Stimulated activated CD4-positive, alpha-beta T cell treated with anti-CD3 and anti-CD28 coated beads, Interleukin-1b, Interleukin-23, amount 100 ng/mL, for 48 hours (primary cell): ENCODE data around the gene METTL1.
"Not testable (repeated sequence)": the region's sequence is repeated elsewhere in the genome, so short reads cannot be mapped to it uniquely, and the experiment has no call there.

Source experiments
- DNase-seq: peaks from one replicate; pipeline ENCODE4 v3.0.0-alpha.2; 2020

Gene METTL1

DNA sequence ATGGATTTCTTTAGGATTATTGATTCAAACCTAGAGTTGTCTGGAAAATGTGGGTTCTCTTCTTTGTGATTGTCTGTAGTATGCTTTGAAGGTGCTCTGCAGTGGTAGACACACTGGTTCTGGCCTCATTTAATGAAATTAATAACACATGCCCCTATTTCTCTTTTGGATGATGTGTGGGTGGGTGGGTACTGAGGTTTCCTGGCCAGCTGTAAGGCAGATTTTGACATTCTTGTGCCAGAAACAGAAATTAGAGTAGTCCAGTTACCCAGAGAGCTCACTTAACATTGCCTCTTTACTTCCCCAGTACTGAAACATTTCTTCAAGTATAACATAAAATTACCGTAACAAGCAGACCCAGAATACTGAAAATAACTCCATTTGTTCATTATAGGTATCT lies 25.1 kb upstream of the METTL1 start:
- no peak for DNase-seq

DNA sequence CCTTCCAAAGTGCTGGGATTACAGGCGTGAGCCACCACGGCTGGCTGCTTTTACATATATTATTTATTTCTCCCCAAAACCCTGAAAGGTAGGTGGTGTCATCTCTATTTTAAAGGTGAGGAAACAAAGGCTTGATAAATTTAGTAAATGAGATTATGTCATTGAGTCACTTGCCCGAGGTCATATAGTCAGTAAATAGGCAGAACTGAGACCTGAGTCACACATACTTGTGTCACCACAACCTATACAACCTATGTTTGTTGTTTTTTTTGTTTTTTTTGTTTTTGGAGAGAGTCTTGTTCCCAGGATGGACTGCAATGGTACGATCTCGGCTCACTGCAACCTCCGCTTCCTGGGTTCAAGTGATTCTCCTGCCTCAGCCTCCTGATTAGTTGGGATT lies 23.4 kb upstream of the METTL1 start:
- no peak for DNase-seq

DNA sequence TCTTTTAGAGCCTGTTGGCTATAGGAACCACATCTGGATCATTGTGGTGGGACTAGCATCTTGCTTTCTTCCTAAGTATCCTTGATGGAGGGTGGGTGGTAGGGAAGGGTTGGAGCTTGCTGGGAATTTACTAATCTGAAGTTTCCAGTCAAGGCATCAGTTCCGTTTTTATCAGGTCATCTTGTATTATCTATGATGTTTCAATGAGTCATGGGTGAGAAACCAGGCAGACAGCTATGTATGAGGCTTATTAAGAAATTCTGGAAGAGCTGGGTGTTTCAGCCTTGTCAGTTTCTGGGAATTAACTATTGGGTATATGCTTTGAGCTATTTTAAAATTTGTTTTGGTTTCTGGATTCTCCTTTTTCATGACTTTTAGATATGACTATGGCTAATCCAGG lies 22.0 kb upstream of the METTL1 start:
- no peak for DNase-seq

DNA sequence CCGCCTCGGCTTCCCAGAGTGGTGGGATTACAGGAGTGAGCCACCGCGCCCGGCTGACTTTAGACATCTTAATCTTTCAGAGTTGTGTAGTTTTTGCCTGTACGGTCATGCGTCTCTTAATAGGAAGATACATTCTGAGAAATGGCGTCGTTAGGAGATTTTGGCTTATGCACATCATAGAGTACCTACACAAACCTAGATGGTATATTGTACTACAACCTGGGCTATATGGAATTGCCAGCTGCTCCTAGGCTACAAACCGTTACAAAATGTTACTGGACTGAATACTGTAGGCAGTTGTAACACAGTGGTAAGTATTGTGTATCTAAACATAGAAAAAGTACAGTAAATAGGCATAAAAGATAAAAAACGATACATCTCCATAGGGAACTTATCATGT lies 12.0 kb upstream of the METTL1 start:
- DNase-seq: no peak

DNA sequence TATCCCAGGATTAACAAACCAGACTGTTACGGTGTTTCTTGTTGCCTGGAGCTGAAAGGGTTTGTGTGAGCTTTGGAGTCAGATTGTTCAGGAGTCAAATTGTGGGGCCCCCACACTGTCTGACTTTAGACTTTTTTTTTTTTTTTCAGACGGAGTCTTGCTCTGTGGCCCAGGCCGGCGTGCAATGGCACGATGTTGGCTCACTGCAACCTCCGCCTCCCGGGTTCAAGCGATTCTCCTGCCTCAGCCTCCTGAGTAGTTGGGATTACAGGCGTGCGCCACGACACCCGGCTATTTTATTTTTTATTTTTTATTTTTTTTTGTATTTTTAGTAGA lies 11.5 kb upstream of the METTL1 start:
- no peak for DNase-seq

DNA sequence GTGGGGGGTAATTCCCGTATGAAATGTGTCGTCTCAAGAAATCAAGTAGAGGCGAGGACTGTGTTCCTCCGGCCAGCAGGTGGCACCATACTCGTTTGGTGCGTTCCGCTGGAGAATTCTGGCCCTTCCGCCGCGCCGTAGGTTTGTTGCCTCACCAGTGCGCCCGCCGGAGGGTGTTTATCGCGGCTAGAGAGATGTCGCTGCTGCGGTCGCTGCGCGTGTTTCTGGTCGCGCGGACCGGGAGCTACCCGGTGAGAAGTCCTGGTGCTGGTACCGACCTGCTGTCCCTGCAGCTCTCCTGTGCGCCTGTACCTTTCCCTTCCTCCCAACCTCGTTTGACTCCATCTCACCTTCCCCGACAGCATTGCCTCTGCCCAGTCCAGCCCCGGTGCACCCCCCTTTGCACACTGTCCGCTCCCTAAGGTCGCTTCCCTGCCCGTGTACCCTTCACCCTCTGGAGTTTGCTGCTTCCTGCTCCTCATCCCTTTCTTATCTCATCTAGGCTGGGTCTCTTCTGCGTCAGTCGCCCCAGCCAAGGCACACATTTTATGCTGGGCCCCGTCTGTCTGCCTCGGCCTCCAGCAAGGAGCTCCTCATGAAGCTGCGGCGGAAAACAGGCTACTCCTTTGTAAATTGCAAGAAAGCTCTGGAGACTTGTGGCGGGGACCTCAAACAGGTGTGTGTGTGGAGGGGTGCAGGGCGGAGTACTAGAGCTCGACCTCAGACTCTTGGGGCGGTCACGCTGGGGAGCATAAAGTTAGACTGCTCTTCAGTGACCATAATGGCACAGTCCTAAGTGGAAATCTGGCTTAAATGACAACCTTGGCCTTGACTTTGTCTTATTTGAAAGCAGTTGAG lies 10.9 kb upstream of the METTL1 start, which contains the start of gene TSFM:
TSFM (plus strand) TSS at position 180 of the 858 bp plus-strand sequence; CDS start at position 195, 15 bp downstream.
- peak; percentile 96 for DNase-seq

DNA sequence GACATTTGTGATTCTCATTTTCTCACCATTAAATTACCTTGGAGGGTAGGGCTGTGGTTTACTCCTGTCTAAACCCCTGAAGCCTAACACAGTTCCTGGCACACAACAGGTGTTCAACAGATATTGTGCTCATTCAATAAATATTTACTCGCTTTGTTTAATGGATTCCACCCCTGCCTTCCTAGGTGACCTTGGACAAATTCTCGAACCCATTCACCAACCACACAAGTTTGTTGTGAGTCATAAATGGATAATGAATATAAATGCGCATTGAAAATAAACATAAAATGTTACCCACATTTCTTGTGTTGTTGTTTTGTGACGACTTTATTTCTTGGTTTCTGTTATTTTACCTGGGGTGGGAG lies 10.3 kb upstream of the METTL1 start:
- no peak for DNase-seq

DNA sequence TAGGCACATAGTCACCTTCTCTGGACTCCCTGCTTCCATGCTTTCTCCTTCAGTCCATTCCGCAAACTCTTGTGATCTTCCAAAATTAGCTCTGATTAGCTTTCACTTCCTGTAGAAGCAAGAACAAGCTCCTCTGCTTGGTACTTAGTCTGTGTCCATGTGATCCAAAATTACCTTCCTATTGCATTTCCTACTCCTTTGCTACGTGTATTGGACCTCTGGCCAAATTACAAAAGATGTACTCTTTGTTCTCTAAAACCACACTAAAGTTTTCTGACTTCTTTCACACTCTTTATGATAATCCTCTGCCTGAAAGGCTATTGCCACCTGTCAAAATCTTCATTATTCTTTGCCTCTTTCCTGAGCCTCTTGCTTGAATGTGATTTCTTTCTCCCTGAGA lies 9.9 kb upstream of the METTL1 start:
- no peak for DNase-seq

DNA sequence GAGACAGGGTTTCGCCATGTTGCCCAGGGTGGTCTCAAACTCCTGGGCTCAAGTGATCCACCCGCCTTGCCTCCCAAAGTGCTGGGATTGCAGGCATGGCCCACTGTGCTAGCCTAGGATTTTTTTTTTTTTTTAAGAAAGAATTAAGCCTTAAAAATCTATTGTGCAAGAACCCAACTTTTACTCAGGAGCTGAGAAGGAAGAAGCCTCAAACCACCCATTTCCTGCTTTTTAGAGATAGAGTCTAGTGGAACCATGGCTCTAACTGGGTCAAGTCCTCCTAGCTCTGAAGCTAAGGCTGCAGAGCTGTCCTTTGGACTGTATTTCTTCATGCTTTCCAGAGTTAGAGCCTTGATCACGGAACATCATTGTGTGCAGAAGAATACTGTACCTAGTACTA lies 9.3 kb upstream of the METTL1 start:
- DNase-seq: no peak

DNA sequence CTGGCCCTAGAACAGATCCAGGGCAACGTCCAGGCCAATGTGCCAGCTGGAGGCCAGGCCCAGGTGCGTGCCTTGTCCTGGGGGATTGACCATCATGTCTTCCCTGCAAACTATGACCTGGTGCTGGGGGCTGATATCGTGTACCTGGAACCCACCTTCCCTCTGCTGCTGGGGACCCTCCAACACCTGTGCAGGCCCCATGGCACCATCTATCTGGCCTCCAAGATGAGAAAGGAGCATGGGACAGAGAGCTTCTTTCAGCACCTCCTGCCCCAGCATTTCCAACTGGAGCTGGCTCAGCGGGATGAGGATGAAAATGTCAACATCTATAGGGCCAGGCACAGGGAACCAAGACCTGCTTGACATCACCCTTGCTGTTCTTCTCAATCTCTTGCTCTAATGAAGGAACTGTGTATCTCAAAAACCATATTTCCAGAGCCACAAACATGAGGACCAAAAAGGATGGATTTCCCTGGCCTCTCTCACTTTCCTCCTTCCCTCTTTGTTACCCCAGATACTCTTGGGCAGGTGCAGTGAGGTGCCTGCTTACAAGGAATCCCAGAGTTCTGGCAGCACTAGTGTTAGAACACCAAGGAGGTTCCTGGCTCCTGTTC lies 8.5 kb upstream of the METTL1 start:
- no peak for DNase-seq

DNA sequence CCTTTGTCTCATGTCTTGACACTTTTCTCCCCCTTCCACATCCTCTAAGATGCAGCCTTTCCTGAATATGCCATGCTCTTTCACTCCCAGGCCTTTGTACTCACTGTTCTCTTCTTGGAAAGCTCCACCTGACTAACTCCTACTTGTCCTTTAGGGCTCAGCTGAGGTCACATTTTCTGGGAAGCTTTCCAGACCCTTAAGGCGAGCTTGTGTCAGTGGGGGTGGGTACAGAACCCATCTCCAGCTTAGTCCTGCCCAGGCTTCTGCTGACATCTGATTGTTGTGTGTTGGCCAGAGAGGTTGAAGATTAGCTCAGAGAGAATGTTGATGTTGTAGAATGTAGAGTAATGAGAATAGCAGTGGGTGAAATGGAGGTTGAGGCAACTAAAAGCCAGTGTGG lies 7.8 kb upstream of the METTL1 start:
- DNase-seq: no peak

DNA sequence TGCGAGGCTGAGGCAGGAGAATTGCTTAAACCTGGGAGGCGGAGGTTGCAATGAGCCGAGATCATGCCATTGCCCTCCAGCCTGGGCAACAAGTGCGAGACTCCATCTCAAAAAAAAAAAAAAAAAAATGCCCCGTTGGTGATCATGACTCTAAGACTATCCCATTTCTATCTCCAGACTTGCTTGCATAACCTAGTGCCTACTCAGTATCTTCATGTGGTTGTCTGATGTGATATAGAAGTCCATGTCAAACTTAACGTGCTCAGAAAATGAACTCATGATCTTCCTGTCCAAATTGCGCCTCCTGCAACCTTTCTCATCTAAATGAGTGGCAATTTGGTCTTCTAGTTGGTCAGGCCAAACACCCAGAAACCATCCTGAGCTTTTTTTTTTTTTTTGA lies 6.0 kb upstream of the METTL1 start:
- no peak for DNase-seq

DNA sequence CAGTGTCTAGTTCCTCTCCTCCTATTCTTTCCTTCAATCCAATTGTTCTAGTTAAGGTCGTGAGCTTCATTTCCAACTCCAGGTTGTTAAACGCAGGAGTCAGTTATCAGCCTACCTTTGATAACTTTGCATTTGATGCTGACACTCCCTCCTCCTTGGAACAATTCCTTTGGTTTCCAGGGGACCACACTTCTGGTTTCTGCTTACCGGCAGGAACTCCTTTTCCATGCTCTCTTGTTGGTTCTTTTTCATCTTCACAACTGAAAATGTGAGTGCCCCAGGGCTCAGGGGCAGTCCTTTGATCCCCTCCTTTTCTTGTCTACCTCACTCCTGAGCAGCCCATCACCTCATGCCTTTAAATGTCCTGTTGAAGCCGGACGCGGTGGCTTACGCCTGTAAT lies 5.5 kb upstream of the METTL1 start:
- DNase-seq: no peak

DNA sequence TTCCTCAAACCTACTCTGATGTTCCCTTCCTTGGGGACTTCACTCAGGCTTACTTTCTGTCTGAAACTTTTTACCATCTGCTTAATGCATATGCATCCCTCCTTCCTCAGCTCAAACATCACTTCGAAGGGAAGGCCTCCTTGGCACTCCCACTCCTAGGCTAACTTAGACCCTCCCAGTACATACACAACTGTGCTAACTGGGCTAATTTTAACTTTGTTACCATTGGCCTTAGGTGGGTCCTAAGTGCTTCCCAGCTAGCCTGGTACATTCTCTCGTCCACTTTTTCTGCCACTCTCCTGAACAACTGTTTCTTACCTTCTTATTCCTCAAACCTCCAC lies 4.3 kb upstream of the METTL1 start:
- DNase-seq: no peak

DNA sequence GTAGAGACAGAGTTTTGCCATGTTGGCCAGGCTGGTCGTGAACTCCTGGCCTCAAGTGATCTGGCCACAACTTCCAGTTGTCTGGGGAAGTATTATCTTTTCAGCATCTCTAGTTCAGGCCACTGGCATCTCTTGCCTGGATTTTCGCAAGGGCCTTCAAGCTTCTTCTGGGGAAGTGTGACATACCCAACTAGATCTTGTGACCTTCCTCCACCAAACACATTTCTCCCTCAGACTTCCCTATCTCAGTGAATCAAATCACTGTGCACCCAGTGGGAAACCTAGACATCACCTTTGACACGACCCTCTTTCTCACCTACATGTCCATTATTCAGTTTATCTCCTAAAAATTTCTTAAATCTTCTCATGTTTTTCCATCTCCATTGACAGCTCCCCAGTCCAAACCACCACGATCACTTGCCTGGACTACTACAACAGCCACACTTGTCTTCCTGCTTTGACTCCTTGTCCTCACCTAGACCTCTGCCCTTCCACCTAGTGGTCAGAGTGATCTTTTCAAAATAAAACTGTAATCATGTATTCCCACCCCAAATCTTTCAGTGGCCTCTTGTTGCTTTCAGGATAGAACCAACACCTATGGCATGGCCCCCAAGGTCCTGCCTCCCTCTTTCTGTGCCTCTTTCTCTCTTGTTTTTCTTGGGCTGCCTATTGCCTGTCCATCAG lies 3.8 kb upstream of the METTL1 start:
- no peak for DNase-seq

DNA sequence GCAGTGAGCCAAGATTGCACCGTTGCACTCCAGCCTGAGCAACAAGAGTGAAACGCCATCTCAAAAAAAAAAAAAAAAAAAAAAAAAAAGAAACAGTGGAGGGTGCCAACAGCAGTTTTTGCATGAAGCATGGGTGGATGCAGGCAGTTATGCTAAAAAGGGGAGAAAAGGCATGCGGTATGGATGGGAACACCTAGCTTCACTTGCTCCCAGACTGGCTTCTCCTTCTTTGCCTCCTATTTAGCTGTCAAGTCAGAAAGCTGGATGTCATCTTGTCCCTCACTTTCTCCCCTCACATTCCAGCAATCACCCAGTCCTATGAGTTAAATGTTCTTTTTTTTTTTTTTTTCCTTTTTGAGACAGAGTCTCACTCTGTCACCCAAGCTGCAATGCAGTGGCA lies 3.1 kb upstream of the METTL1 start:
- no peak for DNase-seq

DNA sequence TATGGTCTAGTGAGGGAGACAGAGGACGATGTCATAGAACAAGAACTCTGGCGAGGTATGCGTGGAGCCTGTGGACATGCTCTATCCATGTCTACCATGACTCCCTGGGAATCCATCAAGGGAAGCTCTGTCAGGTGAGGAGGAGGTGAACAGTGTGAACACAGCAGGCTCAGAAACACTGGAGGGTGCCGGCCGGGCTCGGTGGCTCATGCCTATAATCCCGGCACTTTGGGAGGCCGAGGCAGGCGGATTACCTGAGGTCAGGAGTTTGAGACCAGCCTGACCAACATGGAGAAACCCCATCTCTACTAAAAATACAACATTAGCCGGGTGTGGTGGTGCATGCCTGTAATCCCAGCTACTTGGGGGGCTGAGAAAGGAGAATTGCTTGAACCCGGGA lies 2.7 kb upstream of the METTL1 start:
- not testable (repeated sequence) for DNase-seq

DNA sequence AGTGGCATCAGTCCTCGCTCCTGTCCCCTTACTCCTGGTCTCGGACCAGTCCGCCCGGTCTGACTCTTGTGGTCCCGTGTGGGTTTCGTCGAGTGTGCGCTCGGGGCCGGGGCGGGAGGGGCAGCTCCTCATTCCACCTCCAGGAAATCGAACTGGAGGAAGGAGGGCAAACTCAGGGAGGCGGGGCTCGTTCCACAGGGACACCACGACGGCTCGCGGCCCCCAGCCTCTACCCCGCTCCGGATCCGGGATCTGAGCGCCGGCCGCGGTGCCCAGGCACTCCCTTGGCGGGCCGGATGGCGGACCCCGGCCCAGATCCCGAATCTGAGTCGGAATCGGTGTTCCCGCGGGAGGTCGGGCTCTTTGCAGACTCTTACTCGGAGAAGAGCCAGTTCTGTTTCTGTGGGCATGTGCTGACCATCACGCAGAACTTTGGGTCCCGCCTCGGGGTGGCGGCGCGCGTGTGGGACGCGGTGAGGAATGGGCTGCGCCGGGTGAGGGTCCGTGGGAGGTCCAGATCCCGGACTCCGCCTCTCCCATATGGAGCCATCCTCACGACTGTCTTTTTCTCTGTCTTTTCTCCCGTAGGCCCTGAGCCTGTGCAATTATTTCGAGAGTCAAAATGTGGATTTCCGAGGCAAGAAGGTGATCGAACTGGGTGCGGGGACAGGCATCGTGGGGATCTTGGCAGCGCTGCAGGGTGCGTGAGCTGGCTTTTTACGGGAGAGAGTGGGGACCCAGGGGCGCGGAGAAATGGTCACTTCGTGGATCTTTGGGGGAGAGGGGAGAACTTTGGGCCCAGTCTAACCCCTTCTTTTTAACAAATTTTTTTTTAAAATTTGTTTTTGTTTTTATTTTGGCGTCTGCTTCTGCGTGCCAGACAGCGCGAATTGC lies 771 bp upstream of the METTL1 start, which contains the start of gene EEF1AKMT3:
EEF1AKMT3 (plus strand) TSS at position 186 of the 894 bp plus-strand sequence; CDS start at position 297, 111 bp downstream.
- DNase-seq: peak; percentile 19

DNA sequence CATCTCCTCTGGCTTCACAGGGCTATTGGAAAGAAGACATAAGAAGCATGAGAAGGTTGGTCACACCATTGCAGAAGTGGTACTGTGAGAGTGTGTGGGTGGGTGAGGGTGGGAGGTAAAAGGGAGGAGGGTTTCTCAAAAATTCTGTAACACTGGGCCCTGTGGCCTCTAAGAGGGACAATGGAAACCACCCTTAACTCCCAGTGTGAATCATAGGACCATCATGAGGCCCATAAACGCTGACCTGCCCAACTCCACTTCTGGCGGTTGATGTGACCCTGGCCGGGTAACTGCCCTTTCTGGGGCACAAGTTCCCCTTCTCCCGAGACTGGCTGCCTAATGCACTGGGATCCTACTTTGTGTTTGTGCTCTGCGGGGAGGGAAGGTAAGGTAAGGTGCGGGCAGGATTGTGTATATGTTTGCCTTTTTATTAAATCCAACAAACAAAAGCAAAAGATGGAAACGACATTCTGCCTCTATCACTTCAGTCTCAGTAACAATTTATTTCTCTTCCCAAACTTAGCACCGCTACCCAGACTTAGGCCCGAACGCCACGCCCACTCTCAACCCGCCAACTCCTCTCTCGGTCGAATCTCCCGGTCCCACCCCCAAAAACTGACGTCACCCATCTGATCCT lies 551 bp downstream of the METTL1 start:
- DNase-seq: peak; percentile 91

DNA sequence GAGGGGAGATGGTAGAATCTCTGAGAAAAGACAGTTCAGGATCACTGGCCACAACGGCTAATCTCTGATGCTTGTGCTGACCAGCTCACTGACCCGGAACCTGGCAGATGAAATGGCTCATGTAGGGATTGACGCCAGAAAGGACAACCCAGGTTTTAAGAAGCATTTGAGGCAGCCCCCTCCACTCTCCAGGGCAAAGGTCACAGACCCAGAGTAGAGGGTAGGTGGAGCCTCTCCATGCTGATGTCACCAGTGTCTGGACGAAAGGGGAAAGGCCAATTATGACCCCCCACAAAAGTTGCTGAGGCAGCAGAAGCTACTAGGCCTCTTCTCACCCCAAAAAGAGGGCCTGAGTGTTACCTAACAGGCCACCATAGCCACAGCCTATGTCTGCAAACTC lies 1.2 kb downstream of the METTL1 start:
- no peak for DNase-seq

DNA sequence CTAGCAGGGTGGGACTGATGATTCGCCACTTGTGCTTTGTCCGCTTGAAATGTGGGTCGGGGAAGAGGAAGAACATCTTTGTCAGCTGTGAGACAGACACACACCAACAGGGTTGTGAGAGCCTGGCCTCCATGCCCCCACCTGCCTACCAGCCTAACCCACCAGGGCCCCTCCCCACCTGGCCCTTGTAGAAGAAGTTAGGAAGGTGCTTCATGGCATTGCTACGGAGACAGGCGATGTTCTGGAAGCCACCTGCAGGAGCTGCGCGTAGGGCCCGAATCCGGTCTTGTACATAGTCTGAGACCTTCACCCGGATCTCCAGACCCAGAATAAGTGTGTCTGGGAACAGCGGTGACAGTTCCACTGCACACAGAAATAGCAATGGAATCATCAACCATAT lies 2.3 kb downstream of the METTL1 start:
- DNase-seq: no peak

DNA sequence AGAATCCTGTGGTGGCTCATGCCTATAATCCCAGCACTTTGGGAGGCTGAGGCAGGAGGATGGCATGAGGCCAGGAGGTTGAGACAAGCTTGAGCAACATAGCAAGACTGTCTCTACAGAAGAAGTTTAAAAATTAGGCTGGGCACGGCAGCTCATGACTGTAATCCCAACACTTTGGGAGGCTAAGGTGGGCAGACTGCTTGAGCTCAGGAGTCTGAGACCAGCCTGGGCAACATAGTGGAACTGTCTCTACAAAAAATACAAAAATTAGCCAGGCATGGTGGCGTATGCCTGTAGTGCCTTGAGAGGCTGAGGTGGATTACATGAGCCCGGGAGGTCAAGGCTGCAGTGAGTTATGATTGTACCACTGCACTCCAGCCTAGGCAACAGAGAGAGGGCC lies 4.0 kb downstream of the METTL1 start:
- DNase-seq: no peak

DNA sequence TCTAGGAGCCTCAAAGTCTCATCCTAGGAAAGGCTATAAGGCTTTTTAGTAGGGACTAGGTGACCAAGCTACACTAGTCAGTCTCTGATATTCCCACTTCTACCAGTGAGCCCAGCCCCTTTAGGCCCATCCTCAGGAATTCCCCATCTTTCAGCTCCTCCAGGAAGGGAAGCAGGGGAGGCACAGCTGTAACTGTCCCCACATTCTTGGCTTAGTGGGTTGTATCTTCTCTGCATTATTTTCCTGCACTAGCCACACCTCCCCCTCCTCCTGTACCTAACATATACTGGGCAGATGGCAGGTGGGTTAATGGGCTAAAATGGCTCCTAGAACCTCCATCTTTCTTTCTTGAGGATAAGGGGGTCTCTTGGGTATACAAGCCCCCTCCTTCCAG lies 4.6 kb downstream of the METTL1 start:
- DNase-seq: no peak
